DMS 273 treated with DMSO at 0.1 percent for 48 hours (cell line): Measurements from ENCODE around the gene SESN1.
A peak's percentile ranks its signal among the peaks of the same experiment; 100 is the strongest.

Experiments
- DNase-seq: peaks from one replicate; lab custom pipeline; 2025; lab: John Stamatoyannopoulos, UW

SESN1 gene

GRCh38 chr6:109060571-109060970 is 34.1 kb downstream of the SESN1 start:
- no peak for DNase-seq

GRCh38 chr6:109059571-109060021 is 35.0 kb downstream of the SESN1 start:
- no peak for DNase-seq

DNA sequence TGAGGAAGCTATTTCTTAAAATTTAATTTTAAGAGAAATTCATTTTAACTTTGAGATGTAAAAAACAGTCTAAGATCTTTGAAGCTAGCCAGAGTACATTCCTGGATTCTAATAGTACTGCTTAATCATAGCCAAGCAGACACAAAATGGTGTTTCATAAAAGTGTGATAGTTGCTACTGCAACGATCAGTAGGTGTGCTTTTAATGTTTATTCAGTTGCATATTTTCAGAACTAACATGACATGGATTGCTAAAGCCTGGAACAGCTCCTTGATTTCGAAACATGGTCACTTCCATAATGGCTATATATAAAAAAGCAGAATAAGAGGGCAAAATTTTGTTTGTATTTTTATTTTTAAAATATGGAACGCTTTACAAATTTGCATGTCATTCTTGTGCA is 35.5 kb downstream of the SESN1 start:
- no peak for DNase-seq

DNA sequence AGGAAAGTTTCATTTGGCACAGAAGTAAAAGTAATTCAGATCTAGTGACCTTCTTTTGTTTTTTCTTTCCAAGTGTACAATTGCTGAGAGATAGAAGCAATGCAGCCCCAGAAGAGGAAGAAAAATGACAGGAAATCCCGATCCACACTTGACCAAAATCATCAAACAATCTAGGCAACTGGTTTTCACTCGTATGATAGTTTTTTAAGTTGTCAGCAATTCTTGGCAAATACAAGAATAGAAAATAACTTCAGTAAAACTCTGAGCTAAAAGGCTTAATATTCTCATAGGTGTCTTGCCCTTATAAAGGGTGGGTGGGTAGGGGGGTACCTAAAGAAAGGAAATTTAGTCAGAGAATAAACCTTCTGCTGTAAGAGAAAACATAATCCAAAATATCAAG is 36.0 kb downstream of the SESN1 start:
- DNase-seq: no peak

DNA sequence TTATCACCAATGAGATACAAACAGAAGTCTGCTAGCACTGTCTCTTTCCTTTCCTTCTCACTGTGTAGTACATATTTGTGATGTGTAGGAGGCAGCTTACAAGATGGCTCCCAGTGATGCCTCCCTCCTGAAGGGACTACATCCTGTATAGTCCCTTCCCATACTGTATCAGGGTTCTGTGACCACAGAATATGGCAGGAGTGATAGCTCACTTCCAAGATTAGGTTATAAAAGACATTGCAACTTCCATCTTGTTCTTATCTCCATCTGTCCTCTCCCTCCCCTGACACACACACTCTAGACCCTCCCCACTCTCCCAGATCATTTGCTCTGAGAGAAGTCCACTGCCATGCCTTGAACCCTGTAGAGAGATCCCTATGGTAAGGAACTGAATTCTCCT is 38.0 kb downstream of the SESN1 start:
- DNase-seq: no peak

- no peak for DNase-seq
These were observed 38.8 kb downstream of the SESN1 start for GRCh38 chr6:109055771-109056235.

- DNase-seq: no peak
These were observed 41.3 kb downstream of the SESN1 start for GRCh38 chr6:109053336-109053735.

DNA sequence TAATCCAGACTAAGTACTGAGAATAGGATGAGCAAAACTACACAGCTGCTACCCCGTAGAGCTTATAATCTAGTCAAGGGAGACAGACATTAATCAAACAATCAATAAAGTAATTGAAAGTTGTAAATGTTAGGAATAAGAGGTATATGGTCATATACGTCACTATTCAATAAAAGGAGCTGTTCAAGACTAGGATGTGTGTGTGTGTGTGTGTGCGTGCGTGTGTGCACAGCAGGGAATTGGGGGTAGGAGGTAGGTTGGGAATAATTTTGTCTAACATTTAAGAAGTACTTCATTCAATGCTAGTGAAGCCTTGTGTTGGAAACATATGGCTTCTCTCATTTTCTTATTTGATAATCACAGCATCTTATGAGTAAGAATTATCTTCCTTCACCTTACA is 41.8 kb downstream of the SESN1 start:
- DNase-seq: no peak

DNA sequence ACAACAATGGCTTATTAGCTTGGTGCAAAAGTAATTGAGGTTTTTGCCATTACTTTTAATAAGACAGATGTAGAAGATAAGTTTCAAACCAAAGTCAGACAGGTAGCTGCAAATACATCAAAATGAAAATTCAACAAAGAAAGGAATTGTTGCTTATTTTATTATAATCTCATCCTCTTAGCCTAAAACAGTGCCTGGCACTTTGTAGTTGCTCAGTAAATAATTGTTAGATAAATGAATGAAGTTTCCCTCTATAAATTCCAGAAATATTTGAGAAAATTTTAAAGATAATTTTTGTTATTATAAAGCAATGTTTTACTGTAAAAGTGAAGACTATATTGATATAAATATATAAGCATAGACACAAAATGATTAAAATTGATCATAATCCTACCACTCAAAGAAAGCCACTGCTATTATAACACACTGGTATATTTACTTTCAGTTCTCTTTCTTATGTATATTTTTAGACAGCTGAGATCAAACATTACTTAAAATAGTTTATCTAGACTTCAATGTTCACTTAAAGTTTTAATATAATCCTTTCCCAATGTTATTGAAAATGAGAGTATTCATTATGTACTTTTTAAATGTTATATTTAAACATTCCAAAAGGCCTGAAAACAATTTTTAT is 42.5 kb downstream of the SESN1 start:
- no peak for DNase-seq

DNA sequence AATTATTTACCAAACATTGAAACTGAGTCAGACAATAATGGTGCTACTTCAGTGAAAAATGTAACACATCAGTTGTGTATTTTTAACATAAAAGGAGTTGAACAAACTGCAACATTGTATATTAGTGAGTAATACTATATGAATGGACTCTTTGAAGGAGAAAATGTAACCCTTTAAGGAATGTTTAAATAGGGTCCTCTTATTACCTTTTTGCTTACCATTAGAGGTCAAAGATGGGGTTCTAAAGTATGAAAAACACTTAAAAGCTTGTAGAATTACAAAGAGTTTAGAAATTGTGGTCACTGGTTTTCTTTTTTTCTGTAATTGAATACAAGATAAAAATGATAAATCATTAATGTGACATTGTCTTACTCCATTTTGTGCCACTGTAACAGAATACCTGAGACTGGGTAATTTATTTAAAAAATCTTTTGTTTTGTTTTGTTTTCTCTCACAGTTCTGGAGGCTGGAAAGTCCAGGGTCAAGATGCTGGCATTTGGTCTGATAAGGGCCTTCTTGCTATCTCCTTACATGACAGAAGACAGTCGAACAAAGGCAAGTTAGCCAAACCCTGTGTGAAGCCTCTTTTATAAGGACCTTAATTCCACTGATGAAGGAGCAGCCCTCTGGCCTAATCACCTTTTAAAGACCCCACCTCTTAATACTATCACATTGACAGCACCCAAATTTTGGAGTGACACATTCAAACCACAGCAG is 43.2 kb downstream of the SESN1 start:
- no peak for DNase-seq

DNA sequence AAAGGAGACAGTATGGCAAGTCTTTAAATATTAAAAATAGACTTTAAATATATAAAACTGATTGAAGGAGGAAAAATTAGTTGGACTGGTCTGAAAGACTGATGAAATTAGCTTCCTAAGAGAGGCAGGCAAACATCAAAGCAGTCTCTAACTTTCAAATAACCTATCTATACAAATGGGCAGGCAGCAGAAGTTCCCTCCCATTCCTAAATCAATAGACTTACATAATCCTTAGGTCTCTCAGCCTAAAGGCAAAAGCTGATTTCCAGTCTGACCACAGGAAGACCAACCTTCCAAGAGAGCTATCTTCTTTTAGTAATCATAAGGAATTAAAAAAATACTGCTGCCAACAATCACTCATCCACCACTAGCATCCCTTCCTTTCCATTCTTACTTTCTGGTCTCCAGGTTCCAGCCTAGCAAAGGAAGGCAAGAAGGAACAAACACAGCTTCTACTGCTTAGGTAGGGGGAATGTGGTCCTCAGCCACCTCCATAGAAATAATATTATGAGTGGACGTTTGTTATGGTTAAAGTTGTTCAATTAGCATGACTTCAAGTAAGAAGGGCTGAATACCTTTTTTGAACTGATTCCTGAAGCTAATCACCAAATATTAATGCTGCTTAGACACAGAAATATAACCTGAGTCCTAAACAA is 44.1 kb downstream of the SESN1 start:
- no peak for DNase-seq

GRCh38 chr6:109050012-109050411 is 44.6 kb downstream of the SESN1 start:
- peak; percentile 39 for DNase-seq

- no peak for DNase-seq
These were observed 45.8 kb downstream of the SESN1 start for GRCh38 chr6:109048670-109049415.

GRCh38 chr6:109048176-109048575 is 46.5 kb downstream of the SESN1 start:
- DNase-seq: no peak

DNA sequence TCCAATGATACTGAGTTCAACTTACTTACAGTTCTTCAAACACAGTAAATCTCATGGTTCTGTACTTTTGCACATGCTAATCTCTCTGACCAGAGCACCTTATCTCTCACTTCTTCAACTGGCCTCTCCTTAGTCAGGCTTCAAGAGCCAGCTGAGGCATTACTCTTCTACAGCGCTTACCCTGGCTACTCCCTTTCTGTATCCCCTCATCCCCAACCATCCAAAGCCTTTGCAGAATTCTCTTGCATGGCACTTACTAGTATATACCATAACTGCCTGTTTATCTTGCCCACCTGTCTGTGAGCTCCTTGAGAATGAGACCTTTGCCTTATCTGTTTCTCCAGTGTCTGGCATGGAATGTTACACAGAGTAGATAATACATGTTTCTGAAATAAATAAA is 49.2 kb downstream of the SESN1 start:
- DNase-seq: no peak

- no peak for DNase-seq
These were observed 54.9 kb downstream of the SESN1 start for GRCh38 chr6:109039795-109040194.

GRCh38 chr6:109038837-109039398 is 55.7 kb downstream of the SESN1 start:
- no peak for DNase-seq

DNA sequence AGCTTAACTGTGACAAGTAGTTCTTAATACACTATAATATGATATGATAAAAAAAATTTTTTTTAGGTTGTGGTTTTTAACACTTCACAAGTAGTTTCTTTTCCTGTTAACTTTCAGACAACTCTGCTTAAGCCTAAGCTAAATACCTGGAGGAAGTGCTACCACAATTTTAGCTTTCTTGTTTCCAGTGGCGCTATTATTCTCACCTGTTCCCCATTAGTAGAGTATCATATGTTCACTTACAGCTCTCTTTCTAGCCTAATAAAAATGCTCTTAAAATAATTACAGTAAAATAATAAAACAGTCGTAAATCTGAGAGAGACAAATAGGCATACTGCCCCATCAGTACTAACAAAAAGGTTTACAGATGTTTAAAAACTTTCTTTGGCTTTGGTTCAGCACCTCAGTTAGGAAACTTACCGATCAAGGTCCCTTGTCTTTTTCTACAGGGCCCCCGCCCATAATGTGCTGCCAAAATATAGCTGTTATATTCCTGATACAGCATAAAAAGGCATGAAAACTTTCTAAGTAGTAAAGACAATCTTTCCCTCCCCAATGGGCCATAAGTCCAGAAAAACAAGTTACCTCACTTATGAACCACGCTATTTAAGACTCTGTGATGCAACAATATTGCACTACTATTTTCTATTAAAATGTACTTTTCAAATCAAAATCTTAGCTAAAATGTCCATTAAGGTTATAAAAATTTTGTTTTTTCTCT is 57.9 kb downstream of the SESN1 start:
- no peak for DNase-seq

DNA sequence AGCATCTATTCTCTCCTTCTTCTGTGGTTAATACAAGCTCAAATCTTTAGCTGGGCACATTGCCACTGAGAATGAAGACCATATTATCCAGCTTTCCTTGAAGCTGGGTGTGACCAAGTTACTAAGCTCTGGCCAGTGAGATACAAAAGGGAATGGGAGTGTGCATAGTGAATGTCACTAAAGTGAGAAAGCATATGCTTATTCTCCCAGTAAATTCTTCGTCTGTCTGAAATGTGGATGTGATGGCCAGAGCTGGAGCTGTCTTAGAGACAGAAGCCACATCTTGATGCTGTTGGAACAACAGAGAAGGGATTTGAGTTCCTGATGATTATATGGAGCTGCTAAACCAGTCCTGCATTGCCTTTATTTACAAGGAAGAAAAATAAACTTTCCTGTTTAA is 60.1 kb downstream of the SESN1 start:
- DNase-seq: no peak

GRCh38 chr6:109033655-109034054 is 61.0 kb downstream of the SESN1 start:
- no peak for DNase-seq

DNA sequence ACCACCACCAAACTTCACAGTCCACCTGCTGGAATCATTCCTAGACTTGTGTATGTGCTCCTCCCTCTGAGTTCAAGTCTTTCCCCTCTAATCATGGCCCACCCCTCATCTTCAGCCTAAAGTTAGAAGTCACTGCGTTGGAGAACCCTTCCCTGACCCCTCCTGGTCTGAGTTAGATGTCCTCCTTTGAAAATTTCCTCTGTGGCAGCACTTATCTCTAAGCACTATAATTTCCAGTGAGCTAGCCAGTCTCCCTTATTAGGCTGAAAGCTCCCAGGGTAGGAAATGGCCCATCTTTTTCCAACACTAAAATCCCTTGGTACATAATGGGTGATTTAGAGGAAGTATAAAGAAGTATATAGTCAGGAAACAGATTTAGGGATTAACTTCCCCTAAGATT is 63.2 kb downstream of the SESN1 start:
- no peak for DNase-seq

- DNase-seq: no peak
These were observed 65.3 kb downstream of the SESN1 start for GRCh38 chr6:109029313-109029712.
